HCEC 1CT (cell line): Measurements from ENCODE around the gene BRMS1.

ENCODE experiments used
- DNase-seq: peaks from one replicate; pipeline ENCODE4 v3.0.0-alpha.2; 2017

BRMS1 gene

DNA sequence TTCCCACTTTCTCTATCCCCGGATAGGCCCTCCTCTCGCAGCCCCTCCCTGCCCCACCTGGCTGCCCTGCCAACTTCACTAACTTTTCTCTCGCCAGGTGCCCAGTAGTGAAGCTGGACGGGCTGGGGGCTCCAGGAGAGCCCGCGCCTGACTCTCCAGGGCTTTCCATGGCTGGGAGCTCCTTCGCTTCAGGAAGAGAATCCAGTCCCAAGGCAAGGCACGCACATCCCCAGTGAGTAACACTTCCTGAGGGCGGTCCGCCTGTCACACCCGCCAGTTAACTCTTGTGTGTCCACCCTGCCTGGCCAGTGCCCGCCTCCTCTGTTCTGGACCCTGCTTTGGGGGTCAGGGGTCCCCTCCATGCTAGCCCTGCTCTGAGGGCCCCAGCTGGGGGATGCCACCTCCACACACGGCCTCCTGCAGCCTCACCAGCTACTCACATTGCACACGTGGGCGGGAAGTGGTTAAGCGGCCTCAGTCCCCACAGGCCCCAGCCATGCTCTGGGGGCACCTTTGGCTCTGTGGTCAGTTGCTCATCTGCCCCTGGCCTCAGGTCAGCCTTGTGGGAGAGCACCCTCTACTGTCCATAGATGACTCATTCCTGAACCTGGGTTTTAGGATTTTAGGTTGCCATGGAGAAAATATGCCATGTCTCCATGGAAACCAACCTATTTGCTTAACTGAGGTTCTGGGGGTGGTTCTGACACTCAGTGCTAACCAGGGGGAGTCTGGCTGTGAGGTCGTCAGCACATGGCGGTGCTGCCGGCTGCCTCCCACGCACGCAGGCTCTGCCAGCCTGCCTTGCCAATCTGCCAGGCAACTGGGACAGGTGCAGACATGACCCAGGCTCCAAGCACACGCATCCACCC lies 8.4 kb downstream of the BRMS1 start, which contains the start of gene RIN1:
RIN1 (minus strand) TSS at position 201 of the 869 bp plus-strand sequence; CDS start at position 169, 32 bp downstream.
- peak; percentile 100 for DNase-seq

DNA sequence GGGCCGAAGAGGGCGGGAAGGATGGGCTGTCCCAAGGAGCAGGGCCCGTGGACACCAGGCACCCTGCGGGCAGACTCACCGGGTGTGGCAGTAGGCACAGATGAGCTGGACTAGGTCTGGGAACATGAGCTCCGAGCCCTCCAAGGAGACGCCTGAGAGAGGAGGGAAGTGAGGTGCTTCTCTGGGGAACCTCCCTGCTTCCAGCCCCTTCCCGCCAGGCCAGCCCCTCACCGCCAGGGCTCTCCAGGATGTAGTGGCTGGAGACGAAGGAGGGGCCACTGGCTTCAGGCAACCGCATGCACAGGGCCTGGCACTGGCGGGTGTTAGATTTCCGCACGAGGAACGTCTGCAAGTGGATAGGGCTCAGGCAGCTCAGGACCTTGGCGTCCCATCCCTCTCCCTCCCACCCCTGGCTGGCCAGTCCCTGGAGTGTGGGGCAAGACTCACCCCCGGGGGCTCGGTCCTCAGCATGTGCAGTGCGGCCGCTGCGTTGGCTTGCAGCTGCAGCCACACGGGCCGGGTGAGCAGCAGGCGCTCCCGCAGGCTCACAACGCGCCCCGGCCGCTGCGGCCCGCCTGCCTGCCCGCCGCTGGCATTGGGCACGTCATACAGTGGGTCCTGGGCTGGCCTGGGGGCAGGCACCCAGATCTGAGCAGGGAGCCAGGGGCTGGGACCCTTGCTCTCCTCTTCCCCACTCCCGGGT lies 9.2 kb downstream of the BRMS1 start:
- peak; percentile 55 for DNase-seq

DNA sequence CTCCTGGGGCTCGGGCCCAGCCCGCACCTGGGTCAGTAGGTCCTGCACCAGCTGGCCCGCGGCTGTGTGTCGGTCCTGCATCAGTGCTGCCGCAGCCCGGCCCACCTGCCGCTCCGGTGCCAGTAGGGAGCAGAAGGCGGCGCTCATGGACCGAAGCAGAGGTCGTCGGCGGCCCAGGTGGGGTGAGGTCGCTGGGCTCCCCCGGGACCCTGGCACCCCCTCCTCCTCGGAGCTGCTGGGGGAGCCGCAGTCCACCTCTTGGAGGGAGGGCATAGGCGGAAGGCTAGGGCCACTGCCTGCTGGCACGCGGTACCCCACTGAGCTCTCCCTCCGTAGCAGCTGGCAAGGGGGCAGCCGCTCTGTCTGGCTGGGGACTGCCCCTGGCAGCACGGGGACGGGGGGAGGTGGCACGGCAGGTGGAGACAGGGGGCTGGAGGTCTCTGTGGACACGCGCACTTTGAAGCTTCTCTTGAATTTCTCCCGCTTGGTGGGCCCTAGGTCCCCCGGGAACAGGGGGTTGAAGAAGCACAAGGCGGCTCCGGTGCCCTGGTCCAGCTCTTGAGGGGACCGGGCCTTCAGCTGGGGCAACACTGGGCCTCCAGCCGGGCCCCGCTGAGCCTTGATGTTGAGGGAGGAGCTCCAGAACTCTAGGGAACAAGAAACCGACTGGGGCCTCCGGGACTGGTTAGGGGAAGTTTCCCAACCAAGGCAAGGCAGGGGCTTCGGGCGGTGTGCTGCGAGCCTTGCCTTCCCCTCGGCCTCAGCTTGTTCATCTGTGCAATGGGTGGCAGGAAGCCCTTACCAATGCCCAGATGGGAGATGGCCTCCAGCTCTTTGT lies 10.1 kb downstream of the BRMS1 start:
- DNase-seq, result no peak

DNA sequence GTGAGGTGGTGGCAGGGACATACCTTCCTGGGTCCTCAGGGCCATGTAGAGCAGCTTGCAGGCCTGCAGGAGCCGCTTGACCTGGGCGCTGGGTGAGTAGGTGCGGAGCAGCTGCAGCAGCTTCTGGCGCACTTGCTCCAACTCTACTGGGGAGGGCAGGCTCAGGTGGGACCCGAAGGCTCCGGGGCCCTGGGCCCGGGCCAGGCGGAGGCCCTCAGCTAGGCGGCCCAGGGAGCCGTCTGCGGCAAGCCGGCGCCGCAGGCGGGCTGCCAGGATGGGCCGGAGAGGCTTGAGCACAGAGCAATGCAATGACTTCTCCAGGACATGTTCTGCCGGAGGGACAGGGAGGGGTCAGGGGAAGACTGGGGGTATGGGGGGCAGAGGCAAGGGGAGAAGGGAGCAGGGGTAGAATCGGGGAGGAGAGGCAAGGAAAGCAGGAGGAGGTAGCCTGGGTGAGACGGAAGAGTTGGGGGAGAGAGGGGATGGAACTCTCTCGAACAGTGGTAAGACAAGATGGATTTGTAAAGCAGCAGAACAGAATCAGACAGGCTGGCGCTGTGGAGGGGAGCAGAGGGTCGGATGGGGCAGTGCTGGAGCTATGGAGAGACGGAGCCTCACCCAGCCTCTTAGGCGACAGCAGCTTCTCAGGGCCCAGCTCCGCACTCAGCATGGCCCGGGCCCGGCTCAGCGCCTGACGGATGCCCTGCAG lies 10.9 kb downstream of the BRMS1 start:
- DNase-seq, result no peak

DNA sequence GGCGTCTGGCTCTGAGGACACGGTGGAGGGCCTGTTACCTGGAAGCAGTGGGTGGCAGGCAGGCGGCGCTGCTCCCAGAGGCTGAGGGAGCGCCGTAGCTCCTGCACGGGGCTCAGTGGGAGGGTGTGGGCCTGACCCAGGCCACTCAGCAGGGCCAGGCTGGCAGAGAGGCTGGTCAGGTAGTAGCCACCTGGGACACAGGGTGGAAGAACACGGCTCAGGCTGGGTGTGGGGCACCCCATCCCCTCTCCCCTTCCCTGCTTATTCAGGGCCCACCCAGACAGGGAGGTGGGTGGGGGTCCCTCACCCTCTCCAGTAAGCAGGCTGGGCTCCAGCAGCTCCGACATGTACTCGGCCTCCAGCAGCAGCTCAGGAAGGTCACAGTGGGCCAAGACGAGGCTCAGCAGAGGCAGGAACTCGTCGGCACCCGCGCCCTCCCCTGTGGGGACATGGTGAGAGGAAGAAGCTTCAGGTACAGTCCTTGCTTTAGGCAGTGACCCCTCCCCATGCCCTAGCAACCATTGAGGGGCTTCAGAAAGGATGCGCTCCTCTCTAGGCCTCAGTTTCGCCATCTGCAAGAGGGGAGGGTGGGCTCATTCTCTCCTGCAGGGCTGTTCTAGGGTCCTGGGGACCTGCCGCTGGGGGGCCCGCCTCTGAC lies 11.6 kb downstream of the BRMS1 start:
- DNase-seq, result no peak

DNA sequence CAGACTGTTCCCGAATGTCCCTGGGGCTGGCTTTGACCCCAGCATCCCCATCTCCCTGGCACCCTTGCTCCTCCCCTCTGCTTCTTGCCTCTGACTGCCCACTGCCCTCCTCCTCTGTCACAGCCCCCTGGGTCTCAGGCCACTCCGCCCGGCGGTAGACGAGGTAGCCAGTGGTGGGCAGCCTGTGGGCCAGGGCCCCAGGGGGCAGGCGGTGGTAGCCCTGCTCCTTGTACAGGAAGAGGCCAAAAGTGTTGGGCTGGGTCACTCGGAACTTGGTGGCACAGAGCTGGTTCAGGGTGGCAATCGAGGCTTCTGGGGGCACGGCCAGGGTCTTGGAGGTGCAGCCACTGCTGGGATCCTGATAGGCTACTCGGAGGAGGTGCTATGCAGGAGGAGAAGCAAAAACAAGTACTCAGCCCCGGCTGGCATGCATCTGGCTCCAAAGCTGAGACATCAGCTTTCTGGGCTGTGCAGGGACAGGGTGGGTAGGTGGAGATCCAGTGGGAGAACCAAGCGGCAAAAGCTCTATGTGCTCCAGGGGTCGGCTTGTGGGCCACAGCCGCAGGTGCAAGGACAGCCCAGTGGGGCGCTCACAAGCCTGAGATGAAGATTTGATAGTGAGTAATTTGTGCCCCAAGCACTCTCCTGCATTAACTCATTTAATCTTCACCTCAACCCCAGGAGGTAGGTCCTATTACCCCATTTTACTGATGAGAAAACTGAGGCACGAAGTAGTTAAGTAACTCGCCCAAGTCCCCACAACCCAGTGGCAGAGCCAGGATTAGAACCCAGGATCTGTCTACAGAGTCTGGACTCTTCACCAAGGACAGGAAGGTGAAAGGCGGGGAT lies 12.3 kb downstream of the BRMS1 start:
- no peak for DNase-seq

DNA sequence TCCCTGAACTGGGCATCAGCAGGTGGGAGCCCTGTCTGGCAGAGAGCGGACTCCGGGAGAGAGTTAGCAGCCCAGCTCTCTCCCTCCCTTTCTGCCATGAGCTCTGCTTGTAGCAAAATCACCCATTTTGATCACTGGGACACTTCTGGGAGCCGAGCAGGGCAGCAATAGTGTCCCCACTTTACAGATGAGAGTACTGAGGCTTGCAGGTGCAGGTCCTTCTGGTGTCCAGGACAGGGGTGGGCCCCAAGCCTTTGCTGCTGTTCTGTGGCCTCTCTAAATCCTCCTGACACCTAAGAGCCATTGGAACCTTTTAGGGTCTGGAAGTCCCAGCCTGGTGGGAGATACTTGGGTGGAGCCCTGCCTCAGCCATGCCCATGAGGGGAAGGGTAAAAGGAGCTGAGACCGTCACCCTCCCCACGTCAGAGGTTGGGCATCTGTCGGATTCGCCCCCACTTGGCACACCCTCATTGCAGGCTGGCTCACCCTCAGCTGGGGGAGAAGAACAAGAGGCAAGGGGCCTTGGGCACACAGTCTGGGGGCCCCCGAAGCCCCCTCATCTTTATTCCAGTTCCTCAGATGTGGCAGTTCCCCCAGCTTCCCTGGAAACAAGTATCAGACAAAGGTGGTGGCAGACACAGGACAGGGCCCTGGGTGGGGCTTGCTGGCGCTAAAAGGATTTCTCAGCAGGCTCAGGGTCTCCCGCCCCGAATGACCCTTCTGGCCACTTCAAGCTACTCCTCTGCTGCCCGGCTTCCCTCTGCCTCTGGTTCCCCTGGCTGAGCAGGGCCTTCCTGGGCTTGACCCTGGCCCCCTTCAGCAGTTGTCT lies 13.1 kb downstream of the BRMS1 start:
- no peak for DNase-seq

DNA sequence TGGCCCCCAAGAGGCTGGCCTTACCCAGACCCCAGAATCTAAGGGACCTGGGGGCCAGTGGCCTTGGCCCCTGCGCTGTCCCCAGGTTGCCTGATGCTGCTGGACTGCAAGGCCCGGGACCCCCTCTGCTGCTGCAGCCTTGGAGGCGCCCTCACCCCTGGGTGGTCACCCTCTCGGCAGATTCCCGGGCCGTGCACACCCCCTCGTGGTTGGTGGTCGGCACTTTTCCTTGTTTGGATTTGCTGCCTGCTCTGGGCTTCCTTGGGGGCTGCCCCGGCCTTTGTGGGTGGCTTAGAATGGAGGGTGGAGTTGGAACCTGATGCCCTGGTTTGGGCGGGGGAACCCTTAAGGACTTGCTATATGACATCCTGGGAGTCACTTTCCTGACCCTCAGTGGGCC lies 14.0 kb downstream of the BRMS1 start:
- no peak for DNase-seq

DNA sequence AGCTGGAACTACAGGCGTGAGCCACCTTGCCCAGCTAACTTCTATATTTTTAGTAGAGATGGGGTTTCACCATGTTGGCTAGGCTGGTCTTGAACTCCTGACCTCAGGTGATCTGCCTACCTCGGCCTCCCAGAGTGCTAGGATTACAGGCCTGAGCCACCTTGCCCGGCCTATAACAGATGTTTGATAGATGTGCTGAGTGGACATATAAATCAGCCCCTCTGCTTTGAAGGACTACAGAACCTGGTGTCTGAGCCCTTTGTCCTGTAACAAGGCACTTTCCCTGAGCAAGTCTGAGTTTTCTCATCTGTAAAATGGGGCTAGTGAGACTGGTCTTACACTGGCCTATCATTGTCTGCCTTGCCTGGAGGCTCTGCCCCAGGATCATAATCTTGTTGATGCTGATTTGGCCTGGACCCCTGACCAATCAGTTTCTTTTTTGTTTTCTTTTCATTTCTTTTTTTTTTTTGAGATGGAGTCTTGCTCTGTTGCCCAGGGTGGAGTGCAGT lies 15.7 kb downstream of the BRMS1 start:
- peak; percentile 5 for DNase-seq

DNA sequence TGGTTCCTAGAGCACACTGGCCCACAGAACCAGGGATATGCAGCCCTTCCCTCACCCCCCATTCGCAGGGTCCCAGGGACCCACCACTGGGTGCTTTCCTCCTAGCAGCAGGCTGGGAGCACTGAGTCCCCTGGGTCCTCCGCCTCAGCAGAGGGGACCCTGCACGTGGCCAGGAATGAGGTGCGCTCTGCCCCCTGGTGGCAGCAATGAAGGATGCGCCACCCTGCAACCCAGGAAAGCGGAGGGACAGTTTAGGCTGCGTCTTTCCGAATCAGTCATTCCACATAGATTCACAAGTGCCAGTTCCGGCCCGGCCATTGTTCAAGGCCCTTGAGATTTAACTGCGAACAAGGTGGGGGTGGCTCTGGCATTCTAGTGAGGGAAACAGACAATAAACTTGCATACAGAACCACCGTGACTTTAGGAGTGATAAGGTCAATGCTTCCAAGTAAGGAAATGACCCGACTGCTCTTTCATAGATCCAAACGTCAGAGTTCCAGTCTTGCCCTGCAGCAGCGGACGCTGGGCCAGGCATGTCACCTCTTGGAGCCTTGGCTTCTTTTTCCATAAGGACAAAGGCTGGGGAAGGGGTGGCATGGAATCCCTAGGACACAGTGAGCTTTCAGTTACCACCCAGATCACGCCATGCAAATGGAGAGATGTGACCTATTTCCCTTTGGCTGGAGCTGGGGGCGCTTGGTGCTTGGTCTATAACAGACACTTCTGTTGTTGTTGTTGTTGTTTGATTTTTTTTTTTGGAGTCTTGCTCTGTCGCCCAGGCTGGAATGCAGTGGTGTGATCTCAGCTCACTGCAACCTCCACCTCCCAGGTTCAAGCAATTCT lies 16.4 kb downstream of the BRMS1 start:
- peak; percentile 75 for DNase-seq

DNA sequence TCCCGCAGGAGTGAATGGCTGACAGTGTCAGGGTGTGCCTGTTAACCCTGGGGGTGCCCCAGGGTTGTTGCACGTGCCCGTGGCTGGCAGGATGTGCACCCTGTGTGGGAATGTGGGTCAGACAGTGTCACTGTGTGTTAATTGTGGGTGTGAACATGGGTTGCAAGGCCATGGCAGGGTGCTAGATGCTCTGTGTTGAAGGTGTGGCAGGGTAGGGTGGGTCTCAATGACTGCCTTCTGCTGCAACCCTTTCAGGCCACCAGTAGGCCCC lies 16.9 kb downstream of the BRMS1 start:
- DNase-seq, result peak; percentile 9

DNA sequence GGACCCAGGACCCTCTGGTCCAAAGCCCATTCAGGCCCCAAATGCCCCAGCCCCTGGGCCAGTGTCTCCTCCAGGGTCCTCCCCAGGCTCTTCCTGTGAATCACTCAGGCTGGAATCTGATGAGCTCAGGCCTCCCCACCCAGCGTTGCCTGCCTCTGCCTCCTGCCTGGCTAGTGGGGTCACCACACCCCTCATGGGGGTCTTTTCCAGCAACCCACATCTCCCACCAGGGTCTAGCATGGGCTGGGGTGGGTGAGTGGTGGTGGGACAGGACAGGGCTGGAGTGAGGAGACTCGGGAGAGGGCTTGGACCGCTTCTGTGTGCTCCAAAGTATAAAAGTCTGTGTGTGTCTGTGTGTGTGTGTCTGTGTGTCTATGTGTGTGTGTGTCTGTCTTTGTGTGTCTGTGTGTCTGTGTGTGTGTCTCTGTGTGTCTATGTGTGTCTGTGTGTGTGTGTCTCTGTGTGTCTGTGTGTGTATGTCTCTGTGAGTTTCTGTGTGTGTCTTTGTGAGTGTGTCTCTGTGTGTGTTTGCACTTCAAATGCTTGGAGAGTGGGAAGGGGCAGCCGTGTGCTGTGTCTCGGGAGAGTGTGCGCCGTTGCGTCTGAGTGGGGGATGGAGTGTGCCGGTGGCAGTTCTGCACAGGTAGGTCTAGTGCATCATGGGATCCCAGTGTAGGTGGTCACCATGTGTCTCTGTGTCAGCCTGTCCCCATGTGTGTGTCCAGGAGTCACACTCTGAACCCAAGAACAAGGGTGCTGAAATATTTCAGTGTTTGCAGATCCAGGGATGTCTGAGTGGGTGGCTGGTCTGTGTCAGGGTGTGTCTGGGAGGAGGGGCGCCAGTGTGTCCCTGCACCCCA lies 17.5 kb downstream of the BRMS1 start:
- peak; percentile 81 for DNase-seq

DNA sequence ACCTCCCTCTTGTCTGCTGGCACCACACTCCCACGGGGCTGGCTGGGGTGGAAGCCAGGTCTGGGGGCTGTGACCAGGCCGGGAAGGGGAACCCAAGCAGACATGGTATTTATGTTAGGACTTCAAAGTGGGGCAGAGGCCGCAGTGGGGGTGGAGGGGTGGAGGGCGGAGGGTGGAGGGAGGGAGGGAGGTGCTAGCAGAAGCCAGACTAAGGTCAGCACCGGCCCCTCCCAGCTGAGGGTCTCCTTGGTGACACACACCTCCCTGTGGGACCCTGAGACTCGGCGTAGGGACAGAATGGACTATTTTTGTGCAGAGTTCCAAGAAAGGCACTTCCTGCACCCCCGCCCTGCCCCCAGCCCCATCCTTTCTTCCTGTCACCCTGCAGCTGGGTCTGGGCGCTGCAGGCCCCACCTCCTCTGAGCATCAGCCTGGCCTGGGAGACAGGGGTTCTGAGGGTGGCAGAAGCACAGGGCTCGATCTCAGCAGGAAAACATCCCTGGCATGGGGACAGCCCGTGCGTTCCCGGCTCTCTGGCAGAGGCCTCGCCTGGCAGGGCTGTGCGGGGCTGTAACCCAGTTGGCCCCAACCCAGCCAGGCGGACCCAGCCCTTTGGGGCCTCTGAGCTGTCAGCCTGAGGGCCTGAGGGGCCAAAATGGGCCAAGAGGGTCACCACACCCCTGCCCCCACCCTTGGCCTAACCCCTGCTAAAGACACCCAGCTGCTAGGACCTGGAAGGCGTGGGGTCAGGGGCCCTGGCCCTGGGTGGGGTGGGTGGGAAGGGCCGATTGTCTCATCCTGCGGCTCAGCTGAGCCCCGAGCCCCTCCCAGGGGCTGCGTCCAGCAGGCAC lies 18.4 kb downstream of the BRMS1 start:
- DNase-seq, result peak; percentile 59

DNA sequence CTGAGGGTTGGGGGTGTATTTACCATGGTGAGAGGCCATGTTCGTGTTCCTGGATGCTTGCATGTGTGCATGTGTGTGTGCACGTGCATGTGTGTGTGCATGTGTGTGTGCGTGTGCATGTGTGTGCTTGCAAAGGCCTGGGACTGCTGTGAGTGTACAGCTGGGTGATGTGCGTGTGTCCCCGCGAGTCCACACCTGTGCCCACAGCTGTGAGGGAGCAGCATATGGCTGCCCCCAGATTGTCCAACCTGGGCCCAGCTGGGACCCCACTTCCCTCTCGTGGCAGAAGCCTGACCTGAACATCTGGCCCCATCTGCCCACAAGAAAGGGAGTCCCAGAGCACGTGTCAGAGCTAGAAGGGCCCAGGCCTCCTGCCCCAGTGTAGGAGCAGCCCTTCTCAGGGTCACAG lies 19.6 kb downstream of the BRMS1 start:
- DNase-seq, result peak; percentile 32

DNA sequence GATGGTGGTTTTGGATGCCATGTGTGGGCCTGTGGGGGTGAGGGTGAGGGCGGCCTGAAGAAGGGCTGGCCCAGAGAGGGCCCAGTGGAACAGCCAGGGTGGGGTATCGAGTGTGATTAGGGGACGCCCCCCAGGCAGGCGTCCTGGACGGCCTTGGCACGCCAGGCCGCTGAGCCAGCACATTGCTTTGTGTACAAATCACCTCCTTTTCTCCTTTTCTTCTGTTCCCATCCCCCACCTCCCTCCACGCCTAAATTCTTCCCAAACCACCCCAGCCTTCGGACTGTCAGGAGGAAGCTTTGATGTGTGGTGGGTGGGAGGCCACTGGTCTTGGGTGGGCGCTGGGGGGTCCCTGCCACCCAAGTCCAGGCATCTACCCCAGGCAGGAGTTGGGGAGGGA lies 20.2 kb downstream of the BRMS1 start:
- DNase-seq, result peak; percentile 46

DNA sequence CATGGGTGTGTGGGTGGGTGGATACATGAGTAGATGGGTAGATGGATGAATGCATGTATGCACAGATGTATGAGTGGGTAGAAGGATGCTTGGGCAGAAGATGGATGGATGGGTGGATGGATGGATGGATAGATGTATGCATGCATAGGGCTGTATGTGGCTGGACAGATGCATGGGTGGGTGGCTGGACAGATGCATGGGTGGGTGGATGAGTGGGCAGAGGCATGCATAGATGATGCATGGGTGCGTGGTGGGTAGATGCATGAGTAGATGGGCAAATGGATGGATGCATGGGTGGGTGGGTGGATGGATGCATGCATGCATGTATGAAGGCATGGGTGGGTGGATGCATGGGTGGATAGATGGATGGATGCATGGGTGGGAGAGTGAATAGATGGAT lies 21.2 kb downstream of the BRMS1 start:
- no peak for DNase-seq
